SU-DHL-6 (cell line): ENCODE results near the gene HTATIP2.
"Not testable (repeated sequence)": the region's sequence is repeated elsewhere in the genome, so short reads cannot be mapped to it uniquely, and the experiment has no call there.

Experiments used
- EZH2phosphoT487 ChIP-seq: fragments of 200-600 bp; sonication (generic), shearing (Covaris generic); conservative IDR thresholded peaks from 2 replicates; pipeline ENCODE4 v1.6.1; 2018; ENCODE audit warnings: mild to moderate bottlenecking, antibody characterized with exemption, low read length, moderate library complexity, mixed read lengths
- TF ChIP-seq, protein P1 (sequence below): fragments of 200-600 bp; sonication (generic); IDR thresholded peaks from one replicate; pipeline ENCODE4 v1.5.1; 2017; ENCODE audit warnings: antibody characterized with exemption, mild to moderate bottlenecking, low read length, moderate library complexity; ENCODE audit not compliant: insufficient read depth, poor library complexity, severe bottlenecking

DNA sequence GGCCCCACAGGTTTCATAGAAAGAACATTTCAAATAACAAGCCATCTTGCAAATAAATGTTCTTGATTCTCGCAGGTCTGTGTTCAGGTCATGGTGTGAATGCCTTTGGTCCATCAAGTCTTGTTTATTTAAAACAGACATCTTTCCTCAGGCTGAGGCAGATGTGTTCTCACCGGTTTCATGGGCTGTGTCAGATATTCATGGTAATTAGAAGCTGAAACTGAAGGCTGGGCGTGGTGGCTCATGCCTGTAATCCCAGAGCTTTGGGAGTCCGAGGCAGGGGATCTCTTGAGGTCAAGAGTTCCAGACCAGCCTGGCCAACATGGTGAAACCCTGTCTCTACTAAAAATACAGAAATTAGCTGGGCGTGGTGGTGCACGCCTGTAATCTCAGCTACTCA is 2.0 kb downstream of the HTATIP2 start:
- TF ChIP-seq, protein P1, sequence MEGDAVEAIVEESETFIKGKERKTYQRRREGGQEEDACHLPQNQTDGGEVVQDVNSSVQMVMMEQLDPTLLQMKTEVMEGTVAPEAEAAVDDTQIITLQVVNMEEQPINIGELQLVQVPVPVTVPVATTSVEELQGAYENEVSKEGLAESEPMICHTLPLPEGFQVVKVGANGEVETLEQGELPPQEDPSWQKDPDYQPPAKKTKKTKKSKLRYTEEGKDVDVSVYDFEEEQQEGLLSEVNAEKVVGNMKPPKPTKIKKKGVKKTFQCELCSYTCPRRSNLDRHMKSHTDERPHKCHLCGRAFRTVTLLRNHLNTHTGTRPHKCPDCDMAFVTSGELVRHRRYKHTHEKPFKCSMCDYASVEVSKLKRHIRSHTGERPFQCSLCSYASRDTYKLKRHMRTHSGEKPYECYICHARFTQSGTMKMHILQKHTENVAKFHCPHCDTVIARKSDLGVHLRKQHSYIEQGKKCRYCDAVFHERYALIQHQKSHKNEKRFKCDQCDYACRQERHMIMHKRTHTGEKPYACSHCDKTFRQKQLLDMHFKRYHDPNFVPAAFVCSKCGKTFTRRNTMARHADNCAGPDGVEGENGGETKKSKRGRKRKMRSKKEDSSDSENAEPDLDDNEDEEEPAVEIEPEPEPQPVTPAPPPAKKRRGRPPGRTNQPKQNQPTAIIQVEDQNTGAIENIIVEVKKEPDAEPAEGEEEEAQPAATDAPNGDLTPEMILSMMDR: not testable (repeated sequence)
- TF ChIP-seq EZH2phosphoT487: not testable (repeated sequence)
